HepG2 (cell line): Measurements from ENCODE around the gene C22orf31. TPM values are rescaled to one million over a fixed set of nuclear protein-coding genes. Genes with fewer than 3 reads are reported as not detected.

Source experiments
- ARID5B ChIP-seq: IDR thresholded peaks from 2 replicates; pipeline ENCODE4 v1.4.0; 2020; ENCODE audit warnings: mild to moderate bottlenecking, missing genetic modification reagents
- ATF1 ChIP-seq: IDR thresholded peaks from 2 replicates; pipeline ENCODE4 v1.6.1; 2016; ENCODE audit warnings: mild to moderate bottlenecking, control low read depth
- CEBPB ChIP-seq: IDR thresholded peaks from 2 replicates; pipeline ENCODE4 v1.6.1; 2011; ENCODE audit warnings: low read depth, low read length, improper control_type of control experiment, borderline replicate concordance
- DRAP1 ChIP-seq: IDR thresholded peaks from 2 replicates; pipeline ENCODE4 v1.6.1; 2016; ENCODE audit warnings: missing genetic modification reagents, missing compliant biosample characterization
- FOXC1 ChIP-seq: sonication (generic); formaldehyde crosslinking; IDR thresholded peaks from 2 replicates; pipeline ENCODE4 v1.8.0; 2022; ENCODE audit warnings: mild to moderate bottlenecking, missing genetic modification reagents, borderline replicate concordance
- HBP1 ChIP-seq: IDR thresholded peaks from 2 replicates; pipeline ENCODE4 v1.6.1; 2016; ENCODE audit warnings: low read depth, control low read depth
- HDAC6 ChIP-seq: fragments of 200-600 bp; sonication (generic); IDR thresholded peaks from 2 replicates; pipeline ENCODE4 v1.7.0; 2017; ENCODE audit warnings: mild to moderate bottlenecking, antibody characterized with exemption, low read length, low read depth
- IRX3 ChIP-seq: sonication (generic); formaldehyde crosslinking; IDR thresholded peaks from 2 replicates; pipeline ENCODE4 v1.8.1; 2023; ENCODE audit warnings: mild to moderate bottlenecking, low read depth, missing genetic modification reagents, borderline replicate concordance
- LRRFIP1 ChIP-seq: sonication (generic); formaldehyde crosslinking; conservative IDR thresholded peaks from 2 replicates; pipeline ENCODE4 v1.4.0; 2020; ENCODE audit warnings: missing genetic modification reagents
- MEF2D ChIP-seq: sonication (generic); formaldehyde crosslinking; IDR thresholded peaks from 2 replicates; pipeline ENCODE4 v1.5.1; 2020; ENCODE audit warnings: mild to moderate bottlenecking, missing genetic modification reagents
- MXI1 ChIP-seq: IDR thresholded peaks from 3 replicates; pipeline ENCODE4 v1.6.1; 2012; ENCODE audit warnings: low read depth, low read length, inconsistent platforms, borderline replicate concordance
- RFX3 ChIP-seq: IDR thresholded peaks from 2 replicates; pipeline ENCODE4 v1.6.1; 2016; ENCODE audit warnings: missing biosample characterization, missing genetic modification reagents
- RFXAP ChIP-seq: sonication (generic); formaldehyde crosslinking; IDR thresholded peaks from 2 replicates; pipeline ENCODE4 v1.4.0; 2020; ENCODE audit warnings: missing genetic modification reagents, borderline replicate concordance
- RXRA ChIP-seq: sonication (generic); formaldehyde crosslinking; IDR thresholded peaks from 2 replicates; pipeline ENCODE4 v1.5.1; 2020; ENCODE audit warnings: missing genetic modification reagents
- TCF7L2 ChIP-seq: IDR thresholded peaks from 2 replicates; pipeline ENCODE4 v1.6.1; 2011; ENCODE audit warnings: mild to moderate bottlenecking, low read depth, low read length, moderate library complexity
- THAP11 ChIP-seq: IDR thresholded peaks from 2 replicates; pipeline ENCODE4 v1.6.1; 2016; ENCODE audit warnings: missing biosample characterization, missing genetic modification reagents
- ZBTB3 ChIP-seq: sonication (generic); formaldehyde crosslinking; IDR thresholded peaks from 2 replicates; pipeline ENCODE4 v1.4.0; 2020; ENCODE audit warnings: low read depth, mild to moderate bottlenecking, moderate library complexity, missing genetic modification reagents, borderline replicate concordance
- ZBTB42 ChIP-seq: sonication (generic); formaldehyde crosslinking; IDR thresholded peaks from 2 replicates; pipeline ENCODE4 v1.5.0; 2020; ENCODE audit warnings: mild to moderate bottlenecking, missing genetic modification reagents
- ZNF160 ChIP-seq: sonication (generic); formaldehyde crosslinking; IDR thresholded peaks from 2 replicates; pipeline ENCODE4 v1.8.0; 2022; ENCODE audit warnings: mild to moderate bottlenecking, inconsistent platforms, missing genetic modification reagents
- ZNF17 ChIP-seq: sonication (generic); formaldehyde crosslinking; IDR thresholded peaks from 2 replicates; pipeline ENCODE4 v1.5.0; 2020; ENCODE audit warnings: mild to moderate bottlenecking, missing genetic modification reagents
- ZNF615 ChIP-seq: sonication (generic); formaldehyde crosslinking; IDR thresholded peaks from 2 replicates; pipeline ENCODE4 v1.5.0; 2020; ENCODE audit warnings: mild to moderate bottlenecking, missing genetic modification reagents, borderline replicate concordance
- ZSCAN30 ChIP-seq: sonication (generic); formaldehyde crosslinking; IDR thresholded peaks from 2 replicates; pipeline ENCODE4 v1.5.0; 2020; ENCODE audit warnings: mild to moderate bottlenecking, missing genetic modification reagents
- ZZZ3 ChIP-seq: sonication (generic); formaldehyde crosslinking; IDR thresholded peaks from 2 replicates; pipeline ENCODE4 v1.4.0; 2020; ENCODE audit warnings: missing genetic modification reagents, mild to moderate bottlenecking, borderline replicate concordance
- polyA plus RNA-seq, 8 experiments: library from polyadenylated mRNA; depleted of rRNA in 3 of 8; stranded (reverse) in 7 of 8; unstranded in 1 of 8; fragments of >200 nt; fragmentation: Illumina TruSeq in 4 of 8; extraction: Trizol in 4 of 8; gene quantifications; 2 replicates each; pipeline versions ENCODE4 v1.2.1 to v1.2.3, GENCODE V29; 2011 to 2016; ENCODE audit warnings: low read depth in 4 of 8, missing spikeins in 1 of 8, mixed read lengths in 1 of 8; ENCODE audit not compliant: insufficient read depth in 1 of 8
- total RNA-seq, 5 experiments: library from RNA; depleted of rRNA; stranded (reverse); fragments of >200 nt; fragmentation: Illumina TruSeq; extraction: Trizol; gene quantifications; 2 replicates each; pipeline ENCODE4 v1.2.3, GENCODE V29; 2016; ENCODE audit warnings: low read depth in 1 of 5

The C22orf31 gene
- total and polyA plus RNA-seq, 2 of the 13 experiments (the other 11 are each of a cell fraction or from before 2014, with no cell fraction given), result not detected

- no peak for TF ChIP-seq HDAC6
- TF ChIP-seq IRX3, result no peak; the same call in 1 of the 2 replicates
- no peak for TF ChIP-seq ZZZ3 (CRISPR knock-in tag)
- TF ChIP-seq TCF7L2, result peak; percentile 71; the same call in 1 of the 2 replicates
- peak; percentile 44; the same call in 1 of the 2 replicates for TF ChIP-seq RFXAP
- no peak for TF ChIP-seq ZBTB3
- no peak for TF ChIP-seq ZNF615 (CRISPR knock-in tag)
- TF ChIP-seq HBP1 (CRISPR knock-in tag), result no peak
- TF ChIP-seq ZSCAN30 (CRISPR knock-in tag), result 0 out of 2 replicates have a peak, but pooled peaks have one; percentile 7
- 0 out of 3 replicates have a peak, but pooled peaks have one; percentile 17 for TF ChIP-seq MXI1
- TF ChIP-seq RFX3 (CRISPR knock-in tag), result no peak
- no peak for TF ChIP-seq ZNF160 (CRISPR knock-in tag)
- TF ChIP-seq RXRA (CRISPR knock-in tag), result peak; percentile 92
- TF ChIP-seq ATF1, result no peak
- no peak for TF ChIP-seq ZNF17 (CRISPR knock-in tag)
- TF ChIP-seq CEBPB, result no peak
- TF ChIP-seq THAP11 (CRISPR knock-in tag), result peak; percentile 39; the same call in 1 of the 2 replicates
- no peak for TF ChIP-seq LRRFIP1 (CRISPR knock-in tag)
- TF ChIP-seq ARID5B (CRISPR knock-in tag), result peak; percentile 90
- 0 out of 2 replicates have a peak, but pooled peaks have one; percentile 43 for TF ChIP-seq ZBTB42 (CRISPR knock-in tag)
- TF ChIP-seq DRAP1, result peak; percentile 23; the same call in 1 of the 2 replicates
- TF ChIP-seq MEF2D (CRISPR knock-in tag), result peak; percentile 58; the same call in 1 of the 2 replicates
- peak; percentile 68; the same call in 1 of the 2 replicates for TF ChIP-seq FOXC1 (CRISPR knock-in tag)
Measured at GRCh38 chr22:29030618-29031226, 30.9 kb downstream of the C22orf31 start (continued).
